Activated B cell treated with CpG ODN at 0.5 μM for 24 hours (primary cell): Measurements from ENCODE around the gene HSPA1B. TPM values are rescaled to one million over a fixed set of nuclear protein-coding genes. Genes with fewer than 3 reads are reported as not detected.
A peak's percentile ranks its signal among the peaks of the same experiment; 100 is the strongest.
"Not testable (repeated sequence)": the region's sequence is repeated elsewhere in the genome, so short reads cannot be mapped to it uniquely, and the experiment has no call there.

Source experiments
- ATAC-seq: fragments of 200-7000 bp; cut with Tn5 transposase; one replicate; pipeline ENCODE4 v1.10.0; 2021; ENCODE audit warnings: low read depth, mild to moderate bottlenecking, moderate library complexity
- CTCF ChIA-PET: fragments of 350-600 bp; sonication (Branson Sonifier 250); formaldehyde crosslinking; loops from one replicate; lab custom pipeline; 2021; ENCODE audit warnings: antibody characterized with exemption; lab: Charles Lee
- POLR2A ChIA-PET: fragments of 350-600 bp; sonication (Branson Sonifier 250); formaldehyde crosslinking; loops from one replicate; lab custom pipeline; 2021; ENCODE audit warnings: antibody characterized with exemption; lab: Charles Lee
- DNase-seq: peaks from one replicate; pipeline ENCODE4 v3.0.0; 2022
- H3K27ac Mint-ChIP-seq: one replicate; pipeline ENCODE4 v1.8.0; 2020; ENCODE audit warnings: mixed read lengths
- H3K27me3 Mint-ChIP-seq: one replicate; pipeline ENCODE4 v1.8.0; 2021; ENCODE audit warnings: mixed read lengths
- H3K36me3 Mint-ChIP-seq: one replicate; pipeline ENCODE4 v1.8.0; 2021; ENCODE audit warnings: low read depth, mixed read lengths
- H3K4me1 Mint-ChIP-seq: one replicate; pipeline ENCODE4 v1.8.0; 2021; ENCODE audit warnings: mixed read lengths
- H3K4me3 Mint-ChIP-seq: one replicate; pipeline ENCODE4 v1.8.0; 2020; ENCODE audit warnings: mild to moderate bottlenecking, mixed read lengths
- H3K9me3 Mint-ChIP-seq: one replicate; pipeline ENCODE4 v1.8.0; 2020; ENCODE audit warnings: mixed read lengths
- intact Hi-C: fragments of 100-400 bp; cut with micrococcal nuclease; formaldehyde crosslinking; loops from one replicate; pipeline ENCODE4 v1.15.1; 2024
- total RNA-seq: library from RNA; stranded (reverse); gene quantifications from 2 replicates; pipeline ENCODE4 v1.2.3, GENCODE V29; 2022
- TF ChIP-seq, protein P1 (sequence below): fragments of 200-600 bp; IDR thresholded peaks from one replicate; pipeline ENCODE4 v1.8.0; 2022; ENCODE audit warnings: antibody characterized with exemption, mild to moderate bottlenecking

Gene HSPA1B
- total RNA-seq, 1 donor from 2014 or later = 30.4 TPM

- peaks cover 21% of the 10 kb centered on the region for H3K4me1 Mint-ChIP-seq
- TF ChIP-seq, protein P1, sequence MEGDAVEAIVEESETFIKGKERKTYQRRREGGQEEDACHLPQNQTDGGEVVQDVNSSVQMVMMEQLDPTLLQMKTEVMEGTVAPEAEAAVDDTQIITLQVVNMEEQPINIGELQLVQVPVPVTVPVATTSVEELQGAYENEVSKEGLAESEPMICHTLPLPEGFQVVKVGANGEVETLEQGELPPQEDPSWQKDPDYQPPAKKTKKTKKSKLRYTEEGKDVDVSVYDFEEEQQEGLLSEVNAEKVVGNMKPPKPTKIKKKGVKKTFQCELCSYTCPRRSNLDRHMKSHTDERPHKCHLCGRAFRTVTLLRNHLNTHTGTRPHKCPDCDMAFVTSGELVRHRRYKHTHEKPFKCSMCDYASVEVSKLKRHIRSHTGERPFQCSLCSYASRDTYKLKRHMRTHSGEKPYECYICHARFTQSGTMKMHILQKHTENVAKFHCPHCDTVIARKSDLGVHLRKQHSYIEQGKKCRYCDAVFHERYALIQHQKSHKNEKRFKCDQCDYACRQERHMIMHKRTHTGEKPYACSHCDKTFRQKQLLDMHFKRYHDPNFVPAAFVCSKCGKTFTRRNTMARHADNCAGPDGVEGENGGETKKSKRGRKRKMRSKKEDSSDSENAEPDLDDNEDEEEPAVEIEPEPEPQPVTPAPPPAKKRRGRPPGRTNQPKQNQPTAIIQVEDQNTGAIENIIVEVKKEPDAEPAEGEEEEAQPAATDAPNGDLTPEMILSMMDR = no peak
- CTCF ChIA-PET = no interaction called here
- no peaks in the 10 kb centered on the region for H3K27me3 Mint-ChIP-seq
- ATAC-seq = no peak
- no peaks in the 10 kb centered on the region for H3K9me3 Mint-ChIP-seq
- H3K27ac Mint-ChIP-seq = no peak overlapping the region
- peaks cover 56% of the 10 kb centered on the region for H3K36me3 Mint-ChIP-seq
- DNase-seq = no peak
- H3K4me3 Mint-ChIP-seq = no peak overlapping the region
- POLR2A ChIA-PET = interaction anchor here (1.3 kb wide), 1 partner anchor 10 kb away, joined by 5 read pairs; the partner anchor contains the start of gene VARS1
- intact Hi-C loops = no loop called here
Measured at GRCh38 chr6:31785475-31785874, 42.1 kb upstream of the HSPA1B start.

- H3K36me3 Mint-ChIP-seq = peaks cover 45% of the 10 kb centered on the region
- DNase-seq = no peak
- intact Hi-C loops = loop anchor here (1.0 kb wide), 1 partner anchor 244 kb away; the partner anchor contains the start of gene NFKBIL1
- ChIA-PET POLR2A (interaction anchor here (0.6 to 4.4 kb wide), 7 partner anchors 14 to 131 kb away, joined by 3 to 43 read pairs (median 7); partner anchors contain the start of genes C6orf47, CLIC1, LSM2 and MSH5), CTCF (interaction anchor here (0.6 to 1.6 kb wide), 10 partner anchors 9 to 208 kb away, joined by 3 to 8 read pairs (median 4); partner anchors contain the start of genes CLIC1, DDAH2, LSM2 and MSH5)
- H3K27ac Mint-ChIP-seq = peak overlapping the region; percentile 72
- H3K4me1 Mint-ChIP-seq = peaks cover 67% of the 10 kb centered on the region
- no peaks in the 10 kb centered on the region for H3K9me3 Mint-ChIP-seq
- ATAC-seq = no peak
- TF ChIP-seq, protein P1 = no peak
- H3K27me3 Mint-ChIP-seq = no peaks in the 10 kb centered on the region
- H3K4me3 Mint-ChIP-seq = peak overlapping the region; percentile 42
Measured at GRCh38 chr6:31791324-31792089, 36.0 kb upstream of the HSPA1B start.

DNA sequence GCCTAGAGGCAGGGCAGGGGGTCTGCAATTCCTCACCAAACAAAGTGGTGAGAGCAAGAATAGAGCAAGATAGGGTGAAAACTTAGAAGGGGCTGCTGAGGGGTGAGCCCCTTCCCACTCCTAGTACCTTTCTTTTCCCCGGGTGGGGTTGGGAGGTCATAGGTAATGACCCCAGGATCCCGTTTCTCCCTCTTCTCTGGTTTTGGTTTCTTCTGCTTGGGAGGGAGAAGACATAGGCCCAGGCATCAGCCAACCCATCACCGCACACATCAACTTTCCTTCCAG, 35.5 kb upstream of the HSPA1B start:
- Mint-ChIP-seq H3K4me3 (no peak overlapping the region), H3K9me3 (no peaks in the 10 kb centered on the region), H3K36me3 (peaks cover 45% of the 10 kb centered on the region), H3K4me1 (peaks cover 72% of the 10 kb centered on the region), H3K27ac (peak overlapping the region; percentile 46), H3K27me3 (no peaks in the 10 kb centered on the region)
- ATAC-seq (no peak), DNase-seq (no peak)
- ChIA-PET CTCF (interaction anchor here (1.5 kb wide), 1 partner anchor 13 kb away, joined by 5 read pairs; no protein-coding TSS in a partner anchor), POLR2A (interaction anchor here (2.0 to 4.4 kb wide), 2 partner anchors 14 to 53 kb away, joined by 11 to 43 read pairs; partner anchors contain the start of genes LSM2 and MSH5)
- TF ChIP-seq, protein P1 = no peak
- intact Hi-C loops = no loop called here

- TF ChIP-seq, protein P1 = no peak
- ATAC-seq (no peak), DNase-seq (no peak)
- H3K9me3 Mint-ChIP-seq = no peaks in the 10 kb centered on the region
- POLR2A ChIA-PET = interaction anchor here (2.0 to 4.0 kb wide), 2 partner anchors 14 to 62 kb away, joined by 11 to 19 read pairs; partner anchors contain the start of genes DDAH2 and LSM2
- no peaks in the 10 kb centered on the region for H3K27me3 Mint-ChIP-seq
- intact Hi-C loops = no loop called here
- H3K4me3 Mint-ChIP-seq = no peak overlapping the region
- peaks cover 46% of the 10 kb centered on the region for H3K36me3 Mint-ChIP-seq
- peak overlapping the region; percentile 46 for H3K27ac Mint-ChIP-seq
- CTCF ChIA-PET = no interaction called here
- peaks cover 76% of the 10 kb centered on the region for H3K4me1 Mint-ChIP-seq
Measured at GRCh38 chr6:31792761-31793171, 34.8 kb upstream of the HSPA1B start.

- DNase-seq, H3K27me3 Mint-ChIP-seq, ATAC-seq, H3K9me3 Mint-ChIP-seq, CTCF ChIA-PET: not testable (repeated sequence)
- H3K27ac Mint-ChIP-seq = peak overlapping the region; percentile 98
- H3K4me1 Mint-ChIP-seq = peaks cover 77% of the 10 kb centered on the region
- POLR2A ChIA-PET = interaction anchor here (0.7 to 4.0 kb wide), 2 partner anchors 64 to 211 kb away, joined by 6 to 19 read pairs; partner anchors contain the start of genes DDAH2 and LTB
- H3K4me3 Mint-ChIP-seq = peak overlapping the region; percentile 98
- H3K36me3 Mint-ChIP-seq = peaks cover 46% of the 10 kb centered on the region
- intact Hi-C loops = loop anchor here (1.0 to 2.0 kb wide), 4 partner anchors 17 to 69 kb away; partner anchors contain the start of genes NEU1 and VWA7
Measured at GRCh38 chr6:31793927-31794245, 33.7 kb upstream of the HSPA1B start.
